Small intestine (tissue), 7 donors: Measurements from ENCODE around the gene MZT1. TPM values are rescaled to one million over a fixed set of nuclear protein-coding genes. Genes with fewer than 3 reads are reported as not detected.

Experiments
- DNase-seq, 2 donors: peaks; one replicate each; pipeline versions ENCODE4 v3.0.0 to v3.0.0-alpha.2; 2013
- FAIRE-seq: peaks from 2 replicates; lab custom pipeline; 2012; peaks lifted over from hg19 to GRCh38; lab: Jason Lieb, UNC
- H3K27ac ChIP-seq, 3 donors: one replicate each; pipeline ENCODE4 v1.5.1; 2013; ENCODE audit warnings: low read length in 2 of 3, mild to moderate bottlenecking in 2 of 3, control low read depth in 1 of 3, inconsistent platforms in 1 of 3, low read depth in 1 of 3, moderate library complexity in 1 of 3
- H3K27me3 ChIP-seq, 3 donors: one replicate each; pipeline ENCODE4 v1.6.1; 2013; ENCODE audit warnings: low read length in 3 of 3, inconsistent platforms in 1 of 3; ENCODE audit not compliant: control insufficient read depth in 3 of 3, insufficient read depth in 3 of 3
- H3K36me3 ChIP-seq, 3 donors: one replicate each; pipeline ENCODE4 v1.6.1; 2013; ENCODE audit warnings: low read length in 3 of 3, inconsistent platforms in 1 of 3, low read depth in 1 of 3, mild to moderate bottlenecking in 1 of 3, moderate library complexity in 1 of 3; ENCODE audit not compliant: control insufficient read depth in 3 of 3, insufficient read depth in 2 of 3
- H3K4me1 ChIP-seq, 3 donors: one replicate each; pipeline ENCODE4 v1.6.1; 2013; ENCODE audit warnings: low read length in 2 of 3, inconsistent platforms in 1 of 3, low read depth in 1 of 3, mild to moderate bottlenecking in 1 of 3, moderate library complexity in 1 of 3; ENCODE audit not compliant: control insufficient read depth in 3 of 3, insufficient read depth in 2 of 3
- H3K4me3 ChIP-seq, 3 donors: one replicate each; pipeline ENCODE4 v1.5.1; 2013; ENCODE audit warnings: low read length in 3 of 3, control low read depth in 1 of 3, inconsistent platforms in 1 of 3, low read depth in 1 of 3, mild to moderate bottlenecking in 1 of 3, moderate library complexity in 1 of 3
- H3K9me3 ChIP-seq, 2 donors: one replicate each; pipeline ENCODE4 v1.6.1; 2013; ENCODE audit warnings: low read depth in 1 of 2, low read length in 1 of 2; ENCODE audit not compliant: control insufficient read depth in 2 of 2, insufficient read depth in 1 of 2
- WGBS, 3 donors: extraction: QIAGEN DNeasy Blood & Tissue Kit; methylation state at CpG; one replicate each; pipeline ENCODE4 v1.1.7; 2013; 5-methylcytosine and 5-hydroxymethylcytosine counted together
- polyA plus RNA-seq, 4 donors: library from polyadenylated mRNA; stranded (reverse) in 3 of 4; unstranded in 1 of 4; fragments of 200-250 nt in 3 of 4; fragments of 120-200 nt in 1 of 4; gene quantifications; one replicate each; pipeline versions ENCODE4 v1.2.1 to v1.2.3, GENCODE V29; 2013
- donor health status: healthy with polysubstance abuse.
- donor health status: control.
- donor health status: control.
- donor health status: Bipolar disorder and iron deficiency.
- donor health status: healthy.

MZT1 gene
- polyA plus RNA-seq, 4 donors, result 4.7 to 17.3 (median 9.0) TPM

GRCh38 chr13:72666391-72666790 is 61.0 kb downstream of the MZT1 start:
- DNase-seq, result no peak
- 95 to 98% (median 96%) methylated on average over 1 of the region's 1 CpG for WGBS, 3 donors
- no peak for FAIRE-seq
- Histone ChIP-seq H3K4me3 (no peak overlapping the region), H3K36me3 (no peaks in the 10 kb centered on the region), H3K9me3 (no peaks in the 10 kb centered on the region), H3K27me3 (no peaks in the 10 kb centered on the region), H3K27ac (no peak overlapping the region), H3K4me1 (no peaks in the 10 kb centered on the region)

GRCh38 chr13:72662548-72662947 is 64.9 kb downstream of the MZT1 start:
- no peak for DNase-seq
- Histone ChIP-seq H3K36me3 (no peaks in the 10 kb centered on the region), H3K4me3 (no peak overlapping the region), H3K9me3 (no peaks in the 10 kb centered on the region), H3K27me3 (no peaks in the 10 kb centered on the region), H3K4me1 (no peaks in the 10 kb centered on the region), H3K27ac (no peak overlapping the region)
- FAIRE-seq, result no peak

Other genes starting within 250 kb of the MZT1 start
- gene BORA, start 294 bp upstream of the MZT1 start, polyA plus RNA-seq, result 1 to 10 TPM; 3.8 to 9.7 (median 5.9) TPM
- gene DIS3, start 54.3 kb upstream of the MZT1 start, polyA plus RNA-seq, result 10 to 100 TPM in 2 of 4 donors, 1 to 10 TPM in 2; 7.2 to 22.4 (median 9.1) TPM
- 10 to 100 TPM in 3 of 4 donors, 1 to 10 TPM in 1; 9.2 to 15.9 (median 10.5) TPM for gene PIBF1, start 54.5 kb upstream of the MZT1 start, polyA plus RNA-seq